GM10847 (cell line): ENCODE data around the gene TPPP3.

Experiments
- POLR2A ChIP-seq: IDR thresholded peaks from 2 replicates; pipeline ENCODE4 v1.6.1; 2011; ENCODE audit not compliant: insufficient read length; ENCODE audit errors: extremely low read depth

TPPP3 gene

DNA sequence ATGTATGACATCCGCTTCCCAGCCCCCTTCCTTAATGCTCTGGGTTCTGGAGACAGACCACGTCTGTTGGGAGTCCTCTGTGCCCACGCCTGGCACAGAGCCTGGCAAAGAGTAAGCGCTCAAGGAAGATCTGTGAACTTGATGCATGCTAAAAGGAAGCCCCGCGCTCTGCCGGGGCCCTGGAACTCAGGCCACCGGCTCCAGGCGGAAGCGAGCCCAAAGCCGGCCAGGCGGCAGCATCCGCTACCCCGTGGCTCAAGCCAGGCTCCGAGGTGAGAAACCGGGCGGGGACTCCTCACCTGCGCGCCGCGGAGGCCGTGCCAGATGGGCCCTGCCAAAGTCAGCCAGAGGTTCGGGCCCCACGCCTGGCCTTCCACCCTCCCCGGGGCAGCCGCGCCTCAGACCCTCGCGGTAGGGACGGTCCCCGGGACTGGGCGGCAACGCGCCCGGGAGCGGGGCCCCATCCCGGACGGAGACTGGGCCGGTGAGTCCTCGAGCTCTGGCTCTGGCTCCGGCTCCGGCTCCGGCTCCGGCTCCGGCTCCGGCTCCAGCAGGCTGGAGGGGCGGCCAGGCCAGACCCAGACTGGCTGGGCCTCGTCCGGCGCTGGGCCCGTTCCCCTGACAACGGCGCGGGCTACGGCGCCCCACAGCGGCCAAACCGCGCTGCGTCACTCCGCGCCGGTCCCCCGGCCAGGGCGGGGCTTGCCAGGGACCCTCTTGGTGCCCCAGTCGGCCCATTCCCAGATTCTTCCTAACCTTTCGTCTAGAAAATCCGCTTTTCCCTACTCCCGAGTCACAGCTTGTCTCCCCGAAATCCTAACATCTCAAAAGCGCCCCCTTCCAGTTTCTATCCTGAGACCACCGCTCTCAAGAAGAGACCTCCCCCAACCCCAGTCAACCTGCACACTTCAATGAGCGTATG, 22.8 kb upstream of the TPPP3 start, which contains the start of gene ZDHHC1:
TSS of gene ZDHHC1 (minus strand) at position 606 of the 922 bp plus-strand sequence. CDS start 8,702 bp downstream, outside the sequence.
- no peak for TF ChIP-seq POLR2A

DNA sequence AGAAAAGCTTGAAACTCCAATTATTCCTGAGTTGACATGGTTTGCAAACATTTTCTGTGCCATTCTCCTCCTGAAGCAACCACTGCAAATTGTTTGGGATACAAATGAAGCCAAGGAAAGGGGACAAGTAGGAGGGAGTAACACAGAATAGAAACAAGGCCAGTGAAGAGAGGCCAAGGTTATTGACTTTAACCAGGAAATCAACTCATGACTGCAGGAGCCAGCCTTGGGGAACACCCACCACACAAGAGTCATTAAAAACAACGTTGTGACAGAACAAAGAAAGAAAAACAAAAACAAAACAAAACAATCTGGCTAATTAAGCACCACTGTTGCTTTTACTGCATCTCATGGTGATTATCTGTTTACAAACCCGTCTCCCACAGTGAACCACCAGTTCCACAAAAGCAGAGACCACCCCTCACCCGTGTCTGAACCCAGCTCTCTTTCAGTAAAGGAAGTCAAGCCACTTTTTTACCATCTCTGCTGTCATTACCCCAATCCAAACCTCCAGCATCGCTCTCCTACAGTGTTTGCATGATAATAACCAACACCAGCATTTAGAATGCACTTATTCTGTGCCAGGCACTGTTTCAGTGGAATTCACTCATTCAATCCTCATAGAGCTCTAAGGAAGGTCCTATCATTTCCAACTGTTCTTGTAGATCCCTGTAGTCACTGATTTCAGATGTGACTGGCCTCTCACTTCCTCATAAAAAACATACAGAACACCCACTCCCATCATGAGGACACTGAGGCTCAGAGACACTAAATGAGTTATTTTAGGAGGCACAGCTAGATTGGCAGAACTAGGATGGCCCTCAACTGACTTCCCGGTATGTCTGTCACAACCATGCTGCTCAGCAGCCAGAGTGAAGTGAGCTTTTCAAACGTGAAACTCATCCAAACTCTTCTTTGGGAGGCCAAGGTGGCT, 20.9 kb upstream of the TPPP3 start:
- TF ChIP-seq POLR2A = no peak

DNA sequence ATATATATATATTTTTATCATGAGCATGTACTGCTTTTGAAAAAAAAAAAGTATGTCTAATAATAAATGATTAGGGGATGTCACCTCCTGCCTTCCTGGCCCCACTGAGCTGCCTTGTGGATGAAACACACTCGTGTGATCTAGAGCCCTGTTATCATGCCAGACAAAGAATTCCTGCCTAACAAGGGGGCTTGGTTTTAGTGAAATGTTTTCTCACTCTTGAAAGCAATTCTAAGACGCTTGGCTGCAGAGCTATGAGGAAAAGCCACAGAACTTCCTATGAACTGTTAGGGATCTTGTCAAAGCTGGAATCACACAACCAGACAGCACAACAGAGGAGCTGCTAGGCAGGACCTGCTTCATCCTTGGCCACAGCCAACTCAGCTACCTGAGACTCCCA, 19.0 kb upstream of the TPPP3 start:
- TF ChIP-seq POLR2A = no peak

DNA sequence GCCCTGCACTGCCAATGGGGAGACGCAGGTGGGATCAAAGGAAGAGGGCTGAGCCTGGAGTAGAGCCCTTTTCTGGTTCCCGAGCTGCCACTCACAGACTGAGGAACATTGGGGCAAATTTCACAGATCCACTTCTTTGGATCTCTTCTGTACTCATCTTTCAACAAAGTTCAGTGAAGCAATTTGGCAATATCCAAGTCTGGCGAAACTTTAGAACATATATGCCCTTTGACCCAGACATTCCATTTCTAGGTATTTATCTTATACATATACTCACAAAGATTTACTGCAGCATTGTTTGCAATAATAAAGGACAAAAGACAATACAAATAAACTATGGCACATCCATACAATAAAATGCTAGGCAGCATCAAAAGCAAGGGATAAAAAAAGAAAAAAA, 18.0 kb upstream of the TPPP3 start:
- no peak for TF ChIP-seq POLR2A

DNA sequence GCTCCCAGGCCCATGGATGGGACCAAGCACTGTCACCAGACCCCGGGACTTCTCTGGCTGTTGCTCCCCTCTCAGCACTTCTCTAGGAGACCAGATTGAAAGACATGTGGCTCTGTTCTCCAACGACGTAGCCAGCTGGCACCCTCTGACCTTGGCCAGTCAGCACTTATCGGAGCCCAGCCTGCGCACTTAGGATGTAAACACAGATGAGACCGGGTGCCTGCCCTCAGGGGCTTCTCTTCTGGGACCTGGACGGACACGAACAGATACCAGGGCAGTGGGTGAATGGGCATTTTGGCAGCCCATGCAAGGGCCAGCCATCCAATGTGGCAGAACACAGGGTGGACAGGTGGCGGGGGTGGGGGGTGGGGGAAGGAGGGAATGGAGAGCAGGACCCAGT, 16.3 kb upstream of the TPPP3 start:
- no peak for TF ChIP-seq POLR2A

DNA sequence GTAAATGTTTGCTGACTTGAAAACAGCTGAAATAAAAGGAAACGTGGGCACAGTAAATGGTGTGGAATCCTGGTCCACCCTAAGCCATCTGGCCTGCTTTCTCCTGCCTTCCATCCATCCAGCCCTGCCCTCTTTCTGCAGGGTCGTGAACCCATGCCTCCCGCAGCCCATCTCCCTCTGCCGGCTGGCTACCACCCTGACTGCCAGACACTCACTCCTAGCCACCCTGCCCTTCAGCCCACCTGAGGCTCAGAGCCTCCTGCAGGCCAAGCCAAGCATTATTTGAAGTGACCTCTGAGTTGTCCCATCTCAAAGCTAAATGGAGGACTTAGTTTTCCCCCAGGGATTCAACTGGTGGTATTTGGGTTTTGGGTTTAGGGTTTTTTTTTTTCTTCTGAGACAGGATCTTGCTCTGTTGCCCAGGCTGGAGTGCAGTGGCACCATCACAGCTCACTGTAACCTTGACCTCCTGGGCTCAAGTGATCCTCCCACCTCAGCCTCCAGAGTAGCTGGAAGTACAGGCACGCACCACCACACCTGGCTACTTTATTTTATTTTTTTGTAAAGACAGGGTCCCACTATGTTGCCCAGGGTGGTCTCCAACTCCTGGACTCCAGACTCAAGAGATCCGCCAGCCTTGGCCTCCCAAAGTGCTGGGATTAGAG, 14.6 kb upstream of the TPPP3 start:
- TF ChIP-seq POLR2A = no peak

DNA sequence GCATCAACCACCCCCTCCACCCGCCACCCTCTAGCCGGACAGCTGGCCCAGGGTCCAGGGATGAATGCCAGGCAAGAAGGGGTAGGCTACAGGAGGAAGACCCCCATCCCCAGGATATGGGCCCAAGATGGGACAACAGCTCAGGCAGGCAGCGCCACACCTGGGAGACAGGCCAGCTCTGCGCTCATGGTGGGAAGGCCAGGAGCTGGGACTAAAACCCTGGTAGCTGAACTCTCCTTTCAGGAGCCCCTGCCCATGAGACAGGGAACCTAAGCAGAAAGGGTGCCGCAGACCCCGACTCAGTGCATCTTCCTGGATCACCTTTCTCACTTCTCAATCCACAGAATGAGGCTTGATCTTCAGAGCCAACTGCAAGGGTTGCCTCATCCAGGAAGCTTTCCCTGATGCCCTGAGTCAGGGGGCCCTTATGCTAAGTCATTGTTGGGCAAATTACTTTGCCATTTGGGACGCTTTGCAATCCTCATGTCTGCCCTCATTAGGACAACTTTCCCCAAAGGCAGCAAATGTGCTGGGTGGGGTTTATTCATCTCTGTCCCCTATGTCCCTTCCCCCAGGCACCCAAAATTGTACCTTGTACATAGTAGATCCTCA, 14.0 kb upstream of the TPPP3 start:
- TF ChIP-seq POLR2A = no peak

DNA sequence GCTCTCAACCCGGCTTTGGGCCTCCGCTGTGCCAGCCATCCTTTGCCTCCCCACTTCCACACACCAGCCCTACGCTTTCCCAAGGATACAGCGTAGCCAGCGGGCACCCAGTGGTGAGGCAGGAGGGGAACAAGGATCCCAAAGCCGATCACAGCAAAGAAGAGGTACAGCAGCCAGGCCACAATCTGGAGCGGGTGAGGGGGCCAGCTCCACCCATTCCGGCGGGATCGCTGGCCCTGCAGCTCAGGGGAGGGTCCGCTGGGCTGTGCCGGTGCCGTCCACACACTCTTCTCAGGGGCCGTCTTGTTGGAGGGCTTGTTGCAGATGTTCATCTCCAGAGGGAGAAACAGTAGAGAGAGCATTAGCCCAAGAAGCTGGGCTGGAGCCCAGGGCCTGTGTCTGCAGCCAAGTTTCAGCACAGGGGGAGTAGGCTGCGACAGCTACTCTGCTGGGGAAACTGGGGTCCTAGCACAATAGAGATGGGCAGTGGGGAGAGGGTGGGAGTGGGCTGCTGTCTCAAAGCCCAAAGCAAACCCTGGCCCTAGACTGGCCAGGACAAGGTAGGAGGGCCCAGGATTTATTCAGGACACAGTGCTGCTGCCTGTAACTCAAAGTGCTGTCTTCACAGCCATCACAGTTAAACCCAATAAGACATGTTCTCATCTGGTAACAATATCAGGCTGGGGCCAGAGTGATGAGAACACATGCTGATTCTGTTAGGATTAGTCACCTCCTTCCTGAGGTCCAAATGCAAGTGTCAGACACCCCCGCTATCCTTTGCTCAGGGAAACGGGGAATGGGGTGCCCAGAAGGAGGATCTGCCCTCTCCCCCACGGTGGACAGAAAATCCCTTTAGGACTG, 13.0 kb upstream of the TPPP3 start:
- TF ChIP-seq POLR2A = no peak

DNA sequence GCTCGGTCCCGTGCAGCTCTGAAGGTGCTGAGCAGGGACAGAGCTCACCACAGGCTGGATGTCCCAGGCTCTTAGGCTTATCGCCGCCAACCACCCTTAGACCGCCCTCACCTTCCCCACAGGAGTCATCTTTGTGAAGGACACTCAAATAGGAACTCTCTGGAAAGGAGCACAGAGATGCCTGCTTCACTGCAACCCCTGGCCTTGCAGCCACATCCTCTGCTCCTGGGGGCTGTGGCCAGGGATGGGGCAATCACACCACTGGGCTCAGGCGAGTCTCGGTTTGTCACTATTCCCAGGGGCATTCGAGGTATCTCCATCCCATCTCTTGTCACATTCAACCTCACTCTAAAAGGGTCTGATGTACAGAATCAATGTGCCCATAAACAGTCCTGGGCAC, 12.0 kb upstream of the TPPP3 start:
- TF ChIP-seq POLR2A = no peak

DNA sequence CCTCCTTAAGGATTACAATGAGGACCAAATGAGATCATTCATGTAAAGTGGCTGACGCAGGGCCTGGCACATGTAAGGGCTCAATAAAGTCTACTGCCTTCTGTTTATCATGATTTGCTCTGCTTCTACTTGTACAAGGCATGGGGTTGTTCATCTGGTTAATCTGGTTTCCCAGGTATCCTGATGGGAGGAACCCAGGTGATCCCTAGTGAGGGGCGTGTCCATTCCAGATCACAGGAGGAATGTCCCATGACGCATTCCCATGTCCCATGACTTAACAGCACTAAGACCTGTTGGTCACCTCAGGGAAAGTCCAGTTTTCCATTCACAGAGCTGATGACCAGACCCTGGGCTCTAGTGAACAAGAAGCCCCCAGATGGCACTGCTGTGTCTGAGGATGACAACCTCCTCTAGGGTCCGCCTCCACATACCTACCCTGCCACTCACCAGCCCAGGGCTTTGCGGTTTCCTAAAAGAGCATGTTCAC, 11.5 kb upstream of the TPPP3 start:
- no peak for TF ChIP-seq POLR2A

DNA sequence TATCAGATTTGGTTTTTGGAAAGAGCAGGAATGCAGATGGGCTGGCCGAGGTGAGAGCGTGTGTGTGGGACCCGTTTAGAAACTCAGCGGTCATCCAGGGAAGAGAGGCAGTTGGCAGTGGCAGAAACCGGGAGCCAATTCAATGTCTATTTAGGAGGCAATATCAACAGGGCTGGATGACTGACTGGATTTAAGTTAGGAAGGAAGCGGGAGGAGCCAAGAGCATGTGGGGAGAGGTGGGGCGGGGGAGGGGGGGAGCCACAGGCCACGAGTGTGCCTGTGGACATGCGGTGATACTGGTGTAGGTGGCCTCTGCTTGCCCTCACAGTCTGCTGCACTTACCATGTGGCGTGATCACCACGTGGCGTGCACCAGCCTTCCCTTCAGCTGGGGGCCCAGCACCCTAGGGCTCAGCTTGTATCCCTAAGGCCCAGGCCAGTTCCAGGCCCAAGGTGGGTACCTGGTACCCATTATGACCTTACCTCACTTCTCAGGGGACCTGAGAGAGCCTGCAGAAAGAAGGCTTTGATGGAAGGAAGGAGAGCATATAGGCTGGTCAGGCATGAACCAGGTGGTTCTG, 10.8 kb upstream of the TPPP3 start:
- no peak for TF ChIP-seq POLR2A

DNA sequence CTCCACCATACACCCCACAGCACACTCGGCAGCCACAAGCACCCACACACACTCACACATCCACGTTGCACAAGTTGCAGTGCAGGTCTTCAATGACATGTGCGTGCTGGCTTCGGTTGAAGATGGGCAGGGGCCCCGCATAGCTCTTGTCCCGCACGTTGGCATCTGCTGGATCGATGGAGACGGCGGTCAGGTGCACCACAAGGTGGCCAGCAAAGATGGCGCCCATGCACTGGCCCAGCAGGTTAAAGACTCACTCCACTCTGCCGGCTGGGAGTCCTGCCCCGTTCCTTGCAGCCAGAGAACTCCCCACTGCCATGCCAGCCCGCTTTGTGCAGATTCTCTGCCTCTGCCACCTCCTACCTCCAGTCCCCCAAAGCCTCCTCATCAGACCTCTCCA, 7.6 kb upstream of the TPPP3 start:
- no peak for TF ChIP-seq POLR2A

DNA sequence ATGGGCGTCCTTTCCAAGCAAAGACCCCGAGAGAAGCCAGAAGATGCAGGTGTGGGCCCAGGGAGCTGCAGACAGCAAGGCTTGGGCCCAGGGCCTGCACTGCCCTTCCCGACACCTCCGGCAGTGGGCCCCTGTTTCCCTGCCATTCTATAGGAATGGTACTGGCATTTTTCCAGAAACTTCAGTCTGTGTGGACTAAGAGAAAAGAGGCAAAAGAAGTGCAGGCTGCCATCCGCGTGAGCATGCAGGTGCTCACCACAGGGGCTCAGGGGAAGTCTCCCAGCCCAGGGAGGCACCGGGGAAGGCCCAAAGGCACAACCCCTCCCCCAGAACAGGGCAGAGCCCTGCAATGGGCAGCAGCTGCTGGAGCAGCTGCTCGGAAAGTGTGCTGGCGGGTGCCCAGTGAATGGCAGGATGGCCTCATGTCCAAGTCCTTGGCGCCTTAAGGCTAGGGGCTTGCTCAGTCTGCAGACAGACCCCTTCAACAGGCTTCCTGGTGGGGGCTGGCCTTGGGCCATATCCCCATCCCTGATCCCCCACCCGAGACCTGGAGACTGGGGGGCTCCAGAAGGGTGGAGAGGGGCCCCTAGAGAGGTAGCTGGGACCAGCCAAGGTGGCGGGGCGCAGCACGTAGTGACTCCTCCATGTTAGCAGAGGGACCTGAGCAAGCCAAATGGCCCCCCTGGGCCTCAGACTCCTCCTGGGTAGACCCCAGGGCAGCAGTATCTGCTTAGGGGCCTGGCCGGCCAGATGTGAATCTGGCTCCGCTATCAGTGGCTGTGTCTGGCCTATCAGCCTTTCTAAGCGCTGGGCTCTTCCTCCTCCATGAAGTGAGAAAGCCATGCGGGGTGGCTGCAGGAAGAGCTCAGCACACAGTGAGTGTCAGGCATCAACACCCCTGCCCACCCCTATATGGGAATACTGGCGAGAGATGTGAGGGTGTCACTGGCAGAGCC, 6.7 kb upstream of the TPPP3 start:
- no peak for TF ChIP-seq POLR2A
